GM21529 (cell line): Measurements from ENCODE around the gene TNFRSF13B.
"Not testable (repeated sequence)": the region's sequence is repeated elsewhere in the genome, so short reads cannot be mapped to it uniquely, and the experiment has no call there.

Source experiments
- ATAC-seq: cut with Tn5 transposase; IDR thresholded peaks from one replicate; pipeline ENCODE4 v1.9.1; 2021; ENCODE audit not compliant: unreplicated experiment

The TNFRSF13B gene

DNA sequence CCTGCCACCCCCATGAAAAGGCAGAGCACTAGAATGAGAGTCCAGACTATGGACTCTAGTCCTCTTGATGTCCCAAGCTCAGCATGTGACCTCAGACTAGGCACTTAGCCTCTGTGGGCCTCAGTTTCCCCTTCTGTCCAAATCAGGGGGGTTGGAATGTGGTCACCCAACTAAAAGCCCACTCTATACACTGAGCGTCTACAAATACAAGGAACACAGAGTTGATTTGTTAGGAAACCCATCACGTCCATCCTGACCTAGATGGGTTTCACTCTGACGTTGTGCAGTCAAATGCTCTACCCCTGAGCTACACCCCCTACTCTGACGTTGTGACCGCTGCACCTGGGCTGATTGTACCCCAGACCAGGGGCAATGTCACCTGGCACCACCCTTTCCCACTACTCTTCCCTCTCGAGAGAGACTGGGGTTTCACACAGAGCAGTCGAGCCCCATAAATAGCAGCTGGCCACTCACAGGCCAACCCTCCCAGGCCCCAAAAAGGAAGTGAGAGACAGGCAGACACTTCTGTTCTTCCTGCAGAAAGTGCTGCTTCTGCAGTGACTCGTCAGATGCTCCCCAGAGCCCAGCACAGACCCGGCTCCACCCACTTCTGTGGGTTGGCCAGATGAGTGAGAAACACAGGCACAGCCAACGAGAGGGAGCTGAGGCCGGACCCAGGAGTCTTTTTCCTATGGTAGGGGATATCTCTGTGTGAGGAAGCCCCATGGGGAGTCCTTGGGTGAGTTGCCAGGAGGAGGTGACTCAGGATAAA is 16.1 kb upstream of the TNFRSF13B start:
- ATAC-seq, result peak; percentile 53

DNA sequence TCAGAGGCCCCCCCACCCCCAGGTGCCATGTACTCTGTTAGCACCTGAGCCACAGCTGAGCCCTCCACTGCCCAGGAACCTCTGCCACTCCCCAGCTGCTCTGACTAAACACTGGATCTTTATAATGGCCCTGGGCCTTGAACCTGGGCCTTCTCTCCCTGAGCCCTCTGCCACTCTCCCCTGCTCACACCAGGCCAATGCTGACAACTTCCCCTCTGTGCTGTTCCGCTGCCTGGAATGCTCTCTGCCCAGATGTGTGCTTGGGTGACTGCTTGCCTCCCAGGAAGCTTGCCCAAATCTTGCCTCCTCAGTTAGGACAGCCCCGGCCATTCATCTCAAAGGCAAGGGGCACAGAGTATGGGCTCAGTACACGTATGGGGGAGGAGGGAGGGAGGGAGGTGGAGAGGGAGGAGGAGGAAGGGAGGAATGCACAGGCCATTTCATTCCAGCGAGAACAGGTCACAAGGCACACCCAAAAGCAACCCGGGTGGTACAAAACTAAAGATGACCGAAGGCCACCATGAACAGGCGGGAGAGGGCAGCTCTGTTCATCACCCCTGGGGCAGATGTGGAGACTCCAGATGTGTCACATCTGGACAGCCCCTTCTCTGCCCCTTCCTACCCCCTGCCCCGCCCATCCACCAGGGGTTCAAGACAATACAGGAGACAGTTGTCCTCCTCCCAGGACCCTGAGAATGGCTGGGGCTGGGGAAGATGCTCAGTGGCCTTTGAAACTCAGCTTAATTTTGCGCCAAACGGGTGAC is 15.3 kb upstream of the TNFRSF13B start:
- no peak for ATAC-seq

DNA sequence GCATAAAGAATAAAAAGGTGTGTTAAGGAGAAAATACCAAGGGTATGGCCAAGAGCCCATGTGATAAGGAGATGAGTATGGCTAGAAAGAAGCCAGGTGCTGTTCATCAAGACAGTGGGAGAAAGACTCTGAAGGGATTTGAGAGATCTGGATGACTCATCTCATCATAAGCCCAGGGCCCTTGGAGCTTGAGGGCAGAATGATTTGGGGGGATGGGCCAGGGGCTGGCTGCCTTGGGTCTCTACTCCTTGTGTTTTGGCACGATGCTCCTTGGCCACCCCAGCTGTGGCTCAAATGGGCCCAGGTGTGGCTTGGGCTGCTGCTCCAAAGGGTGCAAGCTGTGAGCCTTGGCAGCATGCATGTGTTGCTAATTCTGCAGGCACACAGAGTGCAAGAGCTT is 14.5 kb upstream of the TNFRSF13B start:
- no peak for ATAC-seq

DNA sequence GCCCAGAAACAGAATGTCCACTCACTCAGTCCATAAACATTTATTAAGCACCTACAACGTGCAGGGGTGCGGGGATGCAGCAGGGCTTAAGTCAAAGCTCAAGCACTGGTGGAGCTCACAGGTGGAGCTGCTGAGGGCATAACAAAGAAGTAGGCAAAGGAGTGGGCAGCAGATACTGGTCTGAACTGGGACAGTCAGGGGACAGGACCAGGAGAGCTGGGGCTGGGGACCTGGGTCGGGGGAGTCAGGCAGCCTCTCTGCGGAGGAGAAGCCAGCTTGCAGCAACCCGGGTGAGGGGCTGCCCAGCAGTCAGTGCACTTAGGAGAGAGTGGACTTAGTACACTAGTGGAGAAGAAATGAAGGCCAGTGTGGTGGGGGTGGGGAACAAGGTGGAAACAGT is 10.0 kb upstream of the TNFRSF13B start:
- no peak for ATAC-seq

DNA sequence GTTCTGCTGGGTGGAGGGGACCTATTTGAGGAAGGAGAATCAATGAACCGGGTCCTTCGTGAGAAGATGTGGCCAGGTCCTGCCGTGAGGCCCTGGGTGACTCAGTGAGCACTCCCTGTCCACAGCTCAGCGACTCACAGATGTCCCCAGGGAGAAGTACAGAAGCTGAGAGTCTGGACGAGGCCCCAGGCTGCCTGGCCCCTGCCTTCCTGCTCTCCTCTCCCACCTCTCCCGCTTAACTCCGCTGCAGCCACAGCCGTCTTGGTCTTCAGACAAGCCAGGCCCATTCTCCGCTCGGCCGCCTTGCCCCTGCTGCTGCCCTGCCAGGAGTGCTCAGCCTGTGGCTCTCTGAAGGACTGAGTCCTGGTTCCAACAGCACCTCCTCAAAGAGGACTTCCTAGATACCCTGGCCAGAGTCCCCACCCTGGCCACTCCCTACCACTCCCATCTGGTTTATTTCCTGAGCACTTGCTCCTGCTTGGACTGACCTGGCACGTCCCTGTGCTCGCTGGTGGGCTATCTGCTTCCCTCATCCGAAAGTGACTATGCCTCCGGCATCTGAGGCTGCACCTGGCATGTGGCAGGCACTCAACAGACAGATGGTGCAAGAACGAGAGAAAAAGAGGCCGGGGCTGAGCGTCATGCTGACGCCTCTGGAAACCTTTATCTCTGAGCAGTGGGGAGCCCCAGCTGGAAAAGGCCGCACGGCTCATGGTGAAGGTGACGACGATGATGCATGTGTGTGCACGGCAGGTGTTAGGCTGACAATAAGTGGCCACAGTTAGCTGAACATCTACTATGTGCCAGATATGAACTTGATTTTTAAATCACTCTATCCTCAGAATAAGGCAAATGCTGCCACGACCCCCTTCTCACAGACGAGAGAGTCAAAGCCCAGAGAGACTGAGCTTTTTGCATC is 9.2 kb upstream of the TNFRSF13B start:
- ATAC-seq, result peak; percentile 41

DNA sequence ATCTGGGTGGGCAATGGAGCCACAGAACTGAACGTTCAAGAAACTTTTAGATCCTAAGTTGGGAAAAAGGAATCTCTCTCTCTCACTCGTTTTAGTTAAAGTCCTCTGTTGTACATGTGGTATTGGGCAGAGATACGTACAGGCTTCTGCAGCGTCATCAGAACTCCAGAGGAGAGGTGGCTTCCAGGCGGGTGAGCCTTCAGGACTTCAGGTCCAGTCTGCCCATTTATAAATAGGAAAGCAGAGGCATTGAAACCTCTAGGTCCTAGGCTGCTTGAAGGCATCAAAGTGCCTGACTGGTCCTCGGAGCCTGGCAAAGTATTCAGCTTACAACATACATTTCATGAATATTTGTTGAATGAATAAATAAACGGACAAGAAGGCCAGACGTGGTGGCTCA is 8.1 kb upstream of the TNFRSF13B start:
- no peak for ATAC-seq

DNA sequence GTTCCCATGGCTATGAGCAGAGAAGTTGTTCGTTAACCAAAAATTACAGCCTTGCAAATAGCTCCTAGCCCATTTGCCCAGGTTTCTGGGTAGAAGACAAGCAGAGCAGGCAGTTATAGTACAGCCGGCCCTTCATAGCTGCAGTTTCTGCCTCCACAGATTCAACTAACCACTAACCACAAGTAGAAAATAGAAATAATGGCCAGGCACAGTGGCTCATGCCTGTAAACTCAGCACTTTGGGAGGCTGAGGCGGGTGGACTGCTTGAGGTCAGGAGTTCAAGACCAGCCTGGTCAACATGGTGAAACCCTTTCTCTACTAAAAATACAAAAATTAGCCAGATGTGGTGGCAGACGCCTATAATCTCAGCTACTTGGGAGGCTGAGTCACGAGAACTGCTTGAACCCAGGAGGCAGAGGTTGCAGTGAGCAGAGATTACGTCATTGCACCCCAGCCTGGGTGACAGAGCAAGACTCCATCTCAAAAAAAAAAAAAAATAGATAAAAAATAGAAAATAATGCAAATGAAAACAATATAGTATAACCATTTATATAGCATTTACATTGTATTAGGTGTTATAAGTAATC is 7.4 kb upstream of the TNFRSF13B start:
- ATAC-seq, result not testable (repeated sequence)

DNA sequence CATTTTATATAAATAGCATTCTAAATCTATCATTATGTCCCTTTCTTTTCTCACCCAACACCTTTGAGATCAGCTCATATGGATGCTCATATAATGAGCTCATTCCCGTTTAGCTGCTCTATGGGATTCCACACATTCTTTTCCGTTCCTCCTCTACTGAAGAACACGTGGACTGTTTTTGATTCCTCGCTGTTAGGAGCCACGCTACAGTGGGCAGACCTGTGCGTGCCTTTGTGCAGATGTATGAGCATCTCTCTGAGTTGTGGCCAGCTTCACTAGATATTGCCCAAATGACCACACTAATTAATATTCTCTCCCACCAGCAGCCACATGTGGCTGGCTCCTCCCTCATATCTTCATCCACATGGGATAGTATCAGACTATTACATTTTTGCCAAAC is 6.0 kb upstream of the TNFRSF13B start:
- no peak for ATAC-seq

DNA sequence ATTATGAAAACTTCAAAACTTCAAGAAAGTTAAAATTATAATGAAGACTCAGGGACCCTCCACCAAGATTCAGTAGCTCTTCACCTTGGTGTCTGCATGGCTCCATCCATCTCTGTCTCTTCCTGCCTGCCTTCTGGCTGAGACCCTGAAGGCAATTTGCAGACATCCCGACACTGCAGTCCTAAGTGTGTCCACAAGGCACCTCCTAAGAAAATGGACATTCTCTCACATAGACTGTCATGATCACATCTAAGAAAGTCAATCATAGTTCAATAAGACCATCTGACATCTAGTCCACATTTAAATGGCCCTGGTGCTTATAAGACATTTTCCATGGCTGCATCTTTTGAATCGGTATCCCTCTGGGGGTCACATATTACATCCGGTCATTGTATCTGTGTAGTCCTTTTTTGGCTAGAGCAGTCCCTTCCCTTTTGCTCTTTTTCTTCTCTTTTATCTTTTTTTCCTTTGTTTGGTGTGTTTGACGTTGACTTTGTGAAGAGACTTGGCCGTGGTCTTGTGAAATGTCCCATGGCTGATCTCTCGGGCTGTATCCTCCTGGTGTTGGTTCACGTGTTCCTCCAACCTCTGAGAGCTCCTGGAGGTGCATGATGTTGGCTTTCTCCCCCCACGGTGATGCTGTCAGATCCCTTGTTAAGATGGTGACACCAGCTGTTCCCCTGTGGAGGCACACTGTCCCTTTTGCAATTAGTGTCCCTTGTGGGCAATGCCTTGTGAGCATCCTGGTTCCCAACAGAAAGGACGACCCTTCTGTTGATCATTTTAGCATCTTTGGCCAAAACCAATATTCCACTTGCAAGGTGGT is 5.0 kb upstream of the TNFRSF13B start:
- ATAC-seq, result no peak

DNA sequence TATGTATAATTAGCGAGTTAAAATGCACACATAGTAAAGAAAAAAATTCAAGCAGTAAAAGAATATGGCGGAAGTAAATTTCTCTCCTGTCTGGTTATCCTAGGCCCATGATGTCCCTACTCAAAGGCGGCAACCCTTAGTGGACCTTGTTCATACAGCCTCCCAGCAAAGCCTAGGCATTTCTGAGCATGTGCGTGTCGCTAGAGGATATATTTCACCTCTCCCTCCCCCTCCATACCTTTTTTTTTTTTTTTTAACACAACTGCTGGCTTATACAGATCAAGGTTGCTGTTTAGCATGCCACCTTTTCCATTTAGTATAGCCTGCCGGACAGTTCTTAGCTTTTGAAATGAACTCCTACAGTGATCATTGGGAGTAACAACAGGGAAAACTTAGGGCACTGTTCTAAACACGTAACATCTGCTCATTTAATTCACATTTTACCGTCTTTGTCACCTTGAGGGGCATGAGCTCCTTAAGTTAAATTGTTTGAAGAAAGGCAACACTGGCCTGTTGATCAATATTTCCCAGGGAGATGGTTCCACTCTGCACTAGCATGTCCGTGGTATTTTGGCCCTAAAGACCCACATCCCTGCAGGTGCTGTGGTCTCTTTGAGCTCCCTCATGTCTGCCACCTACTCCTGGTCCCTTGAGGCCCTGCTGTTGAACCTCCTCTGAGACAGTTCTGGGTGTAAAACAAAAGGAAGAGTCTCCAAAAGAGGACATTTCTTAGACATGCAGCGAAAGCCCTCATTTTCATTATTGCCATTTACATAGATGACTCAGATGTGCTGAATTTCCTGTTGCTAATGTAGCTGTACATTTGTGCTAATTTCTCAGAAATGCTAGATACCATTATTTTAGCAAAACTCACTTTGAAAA is 4.1 kb upstream of the TNFRSF13B start:
- no peak for ATAC-seq

DNA sequence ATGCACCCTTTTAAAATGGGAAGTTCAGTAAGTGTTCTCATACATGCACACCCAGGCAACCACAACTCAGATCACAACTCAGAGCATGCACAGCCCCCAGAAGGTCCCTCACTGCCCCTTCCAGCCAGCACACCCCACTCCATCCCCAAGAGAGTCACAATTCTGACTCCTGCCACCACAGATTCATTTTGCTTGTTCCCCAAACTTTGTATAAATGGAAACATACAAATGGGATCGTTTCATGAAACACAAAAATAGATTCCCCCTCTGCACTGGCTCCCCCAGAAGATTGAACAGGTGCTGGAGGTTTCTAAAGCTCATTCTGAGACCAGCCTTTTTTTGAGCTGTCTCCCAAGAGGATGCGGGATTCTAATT is 3.3 kb upstream of the TNFRSF13B start:
- no peak for ATAC-seq

DNA sequence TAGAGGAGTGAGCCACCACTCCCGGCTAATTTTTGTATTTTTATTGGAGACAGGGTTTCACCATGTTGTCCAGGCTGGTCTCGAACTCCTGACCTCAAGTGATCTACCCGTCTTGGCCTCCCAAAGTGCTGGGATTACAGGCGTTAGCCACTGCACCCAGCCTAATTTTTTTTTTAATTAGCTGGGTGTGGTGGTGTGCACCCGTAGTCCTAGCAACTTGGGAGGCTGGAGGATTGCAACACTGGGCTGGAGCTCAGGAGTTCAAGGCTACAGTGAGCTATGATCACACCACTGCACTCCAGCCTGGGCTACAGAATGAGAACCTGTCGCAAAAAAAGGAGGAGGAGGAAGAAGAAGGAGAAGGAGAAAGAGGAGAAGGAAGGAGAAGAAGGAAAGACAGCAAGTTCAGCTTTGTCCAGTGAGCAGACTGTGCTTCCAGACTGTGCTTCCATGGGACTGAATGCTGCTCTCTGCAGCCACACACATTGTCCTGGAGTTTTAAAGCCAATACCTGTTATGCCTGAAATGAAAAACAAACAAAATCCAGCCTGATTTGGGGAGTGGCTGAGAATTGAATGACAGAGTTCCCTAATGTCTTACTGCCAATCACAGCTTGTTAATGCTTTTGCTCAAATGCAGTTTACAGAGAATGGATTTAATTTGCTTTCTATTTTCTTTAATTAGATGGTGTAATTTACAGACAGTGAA is 2.8 kb upstream of the TNFRSF13B start:
- ATAC-seq, result no peak

DNA sequence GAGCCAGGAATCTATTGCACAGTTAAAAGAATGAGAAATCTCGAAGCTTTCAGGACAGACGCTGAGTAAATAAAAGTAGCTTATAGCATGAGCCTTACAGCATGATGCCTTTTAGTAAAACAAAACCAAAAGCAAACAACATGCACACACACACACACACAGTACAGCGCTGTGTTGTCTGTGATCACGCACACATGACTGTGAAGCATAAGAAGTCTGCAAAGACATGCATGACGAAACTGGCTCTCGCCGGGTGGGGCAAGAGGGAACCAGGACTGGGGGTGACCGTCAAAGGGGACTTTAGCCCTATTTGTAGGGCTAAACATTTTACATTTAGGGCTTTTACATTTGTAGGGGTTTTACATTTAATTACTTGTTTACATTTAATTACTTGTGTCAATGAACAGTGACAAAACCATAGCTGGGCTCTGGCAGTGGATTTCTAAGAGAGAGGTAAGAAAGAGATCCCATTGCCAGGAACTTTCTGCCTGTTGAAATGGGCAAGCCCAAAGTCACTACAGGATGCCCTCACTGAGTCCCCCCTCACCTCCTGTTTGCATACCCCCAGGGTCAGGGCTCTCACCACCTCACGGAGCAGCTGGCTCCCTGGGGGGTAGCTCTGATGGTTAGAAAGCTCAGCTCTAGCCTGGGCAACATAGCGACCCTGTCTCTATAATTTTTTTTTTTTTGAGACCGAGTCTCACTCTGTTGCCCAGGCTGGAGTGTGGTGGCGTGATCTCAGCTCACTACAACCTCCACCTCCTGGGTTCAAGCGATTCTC is 2.0 kb upstream of the TNFRSF13B start:
- ATAC-seq, result no peak

DNA sequence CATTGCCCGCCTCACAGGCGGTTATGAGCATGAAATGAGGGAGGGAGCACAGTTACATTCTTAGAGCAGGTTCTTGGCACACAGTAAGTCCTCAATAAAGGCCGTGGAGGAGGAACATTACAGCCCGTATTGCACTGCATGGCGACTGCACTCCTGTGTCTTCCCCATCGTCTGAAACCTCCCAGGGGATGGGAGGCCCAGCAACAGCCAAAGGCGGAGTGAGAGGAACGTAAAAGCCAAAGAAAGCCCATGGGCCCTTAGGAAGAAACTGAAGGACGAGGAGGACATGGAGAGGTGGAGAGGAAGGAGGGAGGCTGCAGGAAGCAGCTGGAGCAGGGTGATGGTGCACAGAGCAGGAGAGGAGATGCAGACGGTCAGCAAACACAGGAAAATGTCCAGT is 1.1 kb upstream of the TNFRSF13B start:
- not testable (repeated sequence) for ATAC-seq

DNA sequence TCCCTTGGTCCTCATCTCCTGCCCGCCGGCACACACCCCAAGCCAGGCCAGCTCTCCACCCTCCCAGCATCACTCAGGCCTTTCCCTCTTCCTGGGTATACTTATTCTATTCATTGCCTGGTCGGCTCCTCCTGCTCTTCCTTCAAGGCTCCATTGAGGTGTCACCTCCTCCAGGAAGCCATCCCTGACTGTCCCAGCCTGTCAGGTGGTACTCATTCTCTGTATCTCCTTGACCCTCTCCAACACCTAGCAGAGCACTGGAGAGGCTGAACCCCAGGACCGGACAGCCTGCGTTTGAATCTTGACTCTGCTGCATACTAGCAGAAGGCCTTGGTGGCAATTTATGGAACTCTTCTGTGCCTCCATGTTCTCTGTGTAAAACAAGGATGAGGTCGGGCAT is 428 bp upstream of the TNFRSF13B start:
- ATAC-seq, result no peak

DNA sequence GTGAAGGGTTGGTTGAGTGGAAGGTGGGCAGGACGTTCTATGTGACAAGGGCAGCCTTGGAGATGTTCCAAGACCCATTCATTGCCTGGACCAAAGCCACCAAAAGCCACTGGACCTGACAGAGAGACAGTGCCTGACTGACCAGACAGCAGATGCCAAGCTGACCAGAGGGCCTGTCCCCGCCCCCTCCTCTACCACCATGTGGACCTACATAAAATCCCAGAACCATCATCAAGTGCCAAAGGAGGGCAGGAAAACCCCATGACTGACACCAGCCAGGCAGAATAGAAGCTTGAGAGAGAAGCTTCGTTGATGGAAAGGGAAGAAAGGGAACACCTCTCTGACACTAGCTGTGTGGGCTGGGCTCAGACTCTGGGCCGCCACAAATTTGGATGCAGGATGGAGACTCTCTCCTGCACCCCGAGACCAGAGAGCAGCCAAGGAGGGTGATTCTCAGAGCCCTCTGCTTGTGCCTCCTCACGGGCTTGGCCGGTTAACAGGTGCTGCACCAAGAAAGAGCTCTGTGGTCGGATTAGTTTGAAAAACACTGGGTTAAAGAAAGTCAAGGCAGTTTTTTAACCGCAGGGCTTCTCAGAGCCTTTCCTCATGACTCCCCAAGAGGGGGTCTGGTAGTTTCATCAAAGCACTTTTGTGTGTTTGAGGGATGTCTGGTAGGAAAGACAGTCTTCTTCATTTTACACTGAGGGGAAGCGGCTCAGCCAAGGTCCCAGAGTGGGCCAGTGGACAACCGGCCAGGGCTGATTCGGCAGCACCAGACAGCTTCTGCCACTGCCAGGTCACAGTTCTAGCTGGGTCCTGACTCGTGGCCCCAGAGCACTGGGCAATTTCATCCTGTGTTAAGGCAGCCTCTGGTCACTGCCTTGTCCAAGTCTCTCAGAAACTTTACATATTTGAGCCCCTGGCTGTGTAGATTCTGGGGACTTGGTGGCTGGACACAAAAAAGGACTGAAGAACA is 1.7 kb downstream of the TNFRSF13B start:
- no peak for ATAC-seq

DNA sequence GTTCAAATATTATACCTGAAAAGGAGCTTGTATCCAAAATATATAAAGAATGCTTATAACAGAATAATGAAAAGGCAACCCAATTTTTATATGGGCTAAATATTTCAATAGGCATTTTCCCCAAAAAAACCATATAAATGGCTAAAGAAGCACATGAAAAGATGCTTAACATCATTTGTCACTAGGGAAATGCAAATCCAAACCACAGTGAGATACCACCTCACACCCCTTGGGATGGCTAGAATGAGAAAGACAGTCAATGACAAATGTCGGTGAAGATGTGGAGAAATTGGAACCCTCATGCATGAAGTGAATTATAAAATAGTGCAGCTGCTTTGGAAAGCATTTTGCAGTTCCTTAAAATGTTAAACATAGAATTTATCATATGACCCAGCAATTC is 3.1 kb downstream of the TNFRSF13B start:
- ATAC-seq, result no peak
